Measurements from ENCODE around the gene BHLHE40.

The BHLHE40 gene

DNA sequence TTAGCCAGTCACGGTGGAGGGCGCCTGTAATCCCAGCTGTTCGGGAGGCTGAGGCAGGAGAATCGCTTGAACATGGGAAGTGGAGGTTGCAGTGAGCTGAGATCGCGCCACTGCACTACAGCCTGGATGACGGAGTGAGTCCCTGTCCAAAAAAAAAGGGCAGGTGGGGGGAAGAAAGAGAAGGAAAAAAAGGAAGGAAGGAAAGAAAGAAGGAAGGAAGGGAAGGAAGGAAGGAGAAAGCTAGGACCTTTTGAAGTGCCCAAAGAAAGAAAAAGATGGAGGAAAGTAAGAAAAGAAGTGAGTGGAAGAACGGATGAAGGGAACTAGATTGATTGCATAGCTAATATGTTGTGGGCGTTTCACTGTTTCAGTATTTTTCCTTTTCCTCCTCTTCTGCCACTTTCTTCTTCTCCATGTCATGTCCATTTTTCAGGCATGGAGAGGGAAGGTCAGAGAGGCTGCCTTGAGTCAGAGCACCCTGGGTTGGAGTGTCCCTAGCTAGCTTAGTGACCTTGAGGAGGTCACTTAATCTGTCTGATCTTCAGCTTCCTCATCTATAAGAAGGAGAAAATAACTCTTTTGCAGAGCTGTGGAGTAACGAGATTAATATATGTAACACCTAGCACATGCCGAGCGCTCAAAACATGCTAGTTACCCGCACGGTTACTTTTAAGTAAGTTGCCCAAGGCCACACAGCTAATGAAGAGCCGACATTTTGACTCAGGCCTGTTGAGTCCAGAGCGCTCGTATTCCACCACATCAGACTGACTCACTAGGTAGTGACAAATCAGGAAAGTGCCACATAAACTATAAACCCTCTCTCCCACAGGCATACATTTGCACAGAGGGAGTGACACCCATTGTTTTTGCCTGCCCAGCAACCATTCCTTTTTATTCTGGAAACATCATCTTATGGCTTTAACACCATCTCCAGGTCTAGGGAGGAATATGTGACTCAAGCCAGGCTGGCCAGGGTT is 42.2 kb downstream of the BHLHE40 start:
- FAIRE-seq: no peak

DNA sequence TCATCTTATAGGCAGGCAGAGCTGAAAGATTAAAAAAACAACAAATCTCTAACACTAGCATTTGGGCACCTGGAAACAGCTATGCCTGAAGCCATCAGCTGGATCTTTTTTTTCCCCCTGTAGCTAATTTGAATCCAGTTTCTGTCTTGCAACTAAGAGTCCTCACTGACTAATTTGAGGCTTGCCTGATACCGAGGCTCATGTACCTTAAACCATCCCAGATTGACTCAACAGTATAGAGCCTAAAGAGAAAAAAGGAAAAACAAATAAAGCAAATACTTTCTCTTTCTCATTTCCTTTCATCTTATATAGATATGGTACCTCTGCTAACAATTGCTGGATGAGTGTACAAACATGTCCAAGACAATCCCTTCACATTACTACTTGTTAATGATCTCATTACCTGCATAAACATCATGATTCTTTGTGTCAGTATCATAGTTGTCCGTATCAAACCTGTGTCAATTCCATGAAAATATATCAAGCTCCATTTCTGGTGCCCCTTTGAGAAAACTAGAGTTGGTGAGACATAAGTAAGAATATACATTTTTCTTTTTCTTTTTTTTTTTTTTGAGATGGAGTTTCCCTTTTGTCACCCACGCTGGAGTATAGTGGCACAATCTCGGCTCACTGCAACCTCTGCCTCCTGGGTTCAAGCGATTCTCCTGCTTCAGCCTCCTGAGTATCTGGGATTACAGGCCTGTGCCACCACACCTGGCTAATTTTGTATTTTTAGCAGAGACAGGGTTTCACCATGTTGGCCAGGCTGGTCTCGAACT is 43.1 kb downstream of the BHLHE40 start:
- no peak for FAIRE-seq

DNA sequence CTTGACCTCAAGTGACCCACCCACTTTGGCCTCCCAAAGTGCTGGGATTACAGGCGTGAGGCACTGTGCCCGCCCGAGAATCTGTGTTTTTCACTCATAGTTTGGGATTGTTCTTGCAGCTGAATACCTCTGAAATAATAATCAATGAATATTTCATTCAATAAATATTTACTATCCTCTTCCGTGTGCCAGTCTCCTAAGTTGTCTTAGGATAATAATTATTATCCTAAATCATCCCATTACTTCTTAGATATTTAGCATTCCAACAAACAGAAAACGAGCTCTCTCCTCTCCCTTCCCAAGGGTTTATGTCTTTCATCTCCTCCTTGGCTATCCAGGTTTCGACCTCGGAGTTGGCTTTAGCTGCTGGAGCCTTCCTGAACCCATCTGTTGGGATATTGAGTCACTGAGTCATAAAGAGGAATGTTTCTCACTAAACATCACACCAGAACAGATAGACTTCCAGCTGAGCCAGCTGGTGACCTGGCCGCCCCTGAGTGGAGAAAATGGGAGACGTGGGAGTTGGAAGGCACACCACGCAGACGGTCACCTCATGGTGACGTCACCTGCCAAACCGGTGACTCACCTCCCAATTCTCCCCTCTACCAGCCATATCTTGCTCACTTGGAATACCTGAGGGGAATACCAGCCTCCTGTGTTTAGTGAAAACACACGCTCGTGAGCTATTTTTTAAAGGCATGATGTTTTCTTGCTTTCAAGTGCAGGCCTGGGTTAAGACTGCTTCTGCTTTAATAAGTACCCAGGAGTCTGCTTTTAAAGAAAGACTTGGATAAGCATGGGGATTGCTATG is 43.9 kb downstream of the BHLHE40 start:
- FAIRE-seq: no peak

DNA sequence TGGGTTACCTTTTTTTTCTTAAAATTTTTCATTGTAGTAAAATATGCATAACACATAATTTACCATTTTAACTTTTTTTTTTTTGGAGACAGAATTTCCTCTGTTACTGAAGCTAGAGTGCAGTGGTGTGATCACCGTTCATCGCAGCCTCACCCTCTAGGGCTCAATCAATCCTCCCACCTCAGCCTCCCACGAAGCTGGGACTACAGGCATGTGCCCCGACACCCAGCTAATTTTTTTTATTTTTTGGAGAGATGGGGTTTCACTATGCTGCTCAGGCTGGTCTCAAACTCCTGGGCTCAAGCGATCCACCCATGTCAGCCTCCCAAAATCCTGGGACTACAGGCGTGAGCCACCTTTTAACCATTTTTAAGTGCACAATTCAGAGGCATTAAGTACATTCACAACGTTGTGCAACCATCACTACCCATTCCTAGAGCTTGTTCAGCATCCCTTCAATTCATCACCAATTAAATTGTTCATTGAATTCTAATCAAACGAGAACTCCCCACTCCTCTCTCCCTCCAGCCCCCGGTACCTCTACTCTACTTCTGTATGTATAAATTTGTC is 44.6 kb downstream of the BHLHE40 start:
- no peak for FAIRE-seq

DNA sequence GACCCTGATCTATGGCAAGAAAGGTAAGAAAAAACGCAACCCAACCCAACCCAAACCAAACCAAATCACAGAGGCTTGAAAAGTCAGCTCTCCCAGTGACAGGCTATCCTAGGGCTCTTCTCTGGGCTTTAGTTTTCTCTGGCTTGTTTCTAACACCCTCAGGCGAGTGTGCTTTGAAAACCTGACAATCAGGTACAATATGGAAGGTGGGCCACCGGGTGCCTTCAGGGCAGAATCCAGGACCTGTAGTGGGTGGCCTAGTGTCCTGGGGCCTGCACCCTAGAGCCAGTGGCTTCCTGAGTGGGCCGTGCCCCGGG is 46.8 kb downstream of the BHLHE40 start:
- no peak for FAIRE-seq

DNA sequence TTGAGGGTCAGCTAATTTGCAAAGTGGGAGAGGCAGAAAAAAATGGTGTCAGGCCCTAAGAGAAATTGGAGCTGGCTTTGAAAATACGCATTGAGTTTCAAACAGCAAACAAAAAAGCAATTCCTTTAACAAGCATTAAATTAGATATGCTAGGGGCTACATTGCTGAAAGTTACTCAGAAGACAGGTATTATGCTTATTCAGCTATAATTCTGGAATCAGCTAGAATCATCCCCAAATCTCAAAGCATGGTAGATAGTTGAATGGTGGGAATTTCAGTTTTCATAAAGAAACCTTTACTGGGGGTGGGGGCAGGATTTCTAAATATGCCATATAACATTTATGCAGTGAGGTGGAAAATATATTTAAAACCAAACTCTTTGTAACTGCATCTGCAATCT is 50.5 kb downstream of the BHLHE40 start:
- no peak for FAIRE-seq

DNA sequence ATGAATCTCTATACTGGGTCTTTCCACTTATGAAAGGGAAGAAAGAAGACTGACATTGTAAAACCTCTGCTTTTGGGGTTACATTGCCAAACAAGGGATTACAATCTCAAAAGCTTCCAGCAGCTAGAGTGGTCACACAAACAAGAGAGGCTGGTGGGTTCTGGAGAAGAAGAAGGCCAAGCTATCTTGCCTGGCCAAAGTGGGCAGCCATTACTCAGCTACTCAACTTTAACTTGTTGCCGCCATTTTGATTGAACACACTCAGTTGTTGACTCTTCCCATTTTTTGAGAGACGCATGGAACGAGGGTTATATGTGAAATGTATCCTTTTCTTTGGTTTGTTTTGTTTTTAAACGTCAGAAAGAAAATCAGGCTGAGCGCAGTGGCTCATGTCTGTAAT is 50.9 kb downstream of the BHLHE40 start:
- no peak for FAIRE-seq

DNA sequence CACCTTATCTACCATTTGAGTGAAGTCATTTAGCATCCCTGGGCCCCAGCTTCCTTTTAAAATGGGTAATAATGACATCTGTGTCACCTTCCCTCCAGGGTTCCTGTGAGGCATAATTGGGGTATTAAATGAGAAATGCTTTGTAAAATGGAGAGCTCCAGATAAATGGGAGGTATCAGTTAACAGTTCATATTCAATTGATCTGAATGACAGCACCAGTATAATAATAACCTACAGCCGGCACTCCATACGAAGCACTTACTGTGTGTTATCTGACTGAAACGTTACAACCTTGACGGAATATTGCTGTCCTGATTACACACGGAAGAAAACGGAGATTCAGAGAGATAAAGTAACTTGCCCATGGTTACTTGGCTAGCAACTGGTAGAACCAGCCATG is 53.6 kb downstream of the BHLHE40 start:
- FAIRE-seq: no peak

Data from endometrium (tissue), 2 donors.